K562 (cell line): ENCODE measurements around the gene UBE2E1. TPM values are rescaled to one million over a fixed set of nuclear protein-coding genes. Genes with fewer than 3 reads are reported as not detected.

ENCODE experiments used
- ATAC-seq: fragments of 200-7000 bp; cut with Tn5 transposase; 3 replicates; pipeline ENCODE4 v1.9.1; 2020; ENCODE audit warnings: moderate library complexity
- BruUV-seq: library from RNA; stranded (reverse); fragments of 400-500 nt; replicated peaks from 2 replicates; lab custom pipeline; 2021; lab: Mats Ljungman, UMichigan
- CTCF ChIA-PET: fragments of 300-600 bp; formaldehyde crosslinking; extraction: SDS; loops from one replicate; lab custom pipeline; 2021; ENCODE audit warnings: low intra/inter-chr PET ratio; lab: Yijun Ruan, JAX
- POLR2A ChIA-PET: fragments of 300-600, 350-650 bp; sonication (Branson Sonifier 250); formaldehyde crosslinking; extraction: SDS; loops from one replicate; lab custom pipeline; 2021; ENCODE audit warnings: antibody characterized with exemption, inconsistent platforms; lab: Yijun Ruan, JAX
- DNase-seq, 4 experiments: peaks; one replicate each; pipeline versions ENCODE4 v3.0.0 to v3.0.0-alpha.2; 2011 to 2018; ENCODE audit warnings: low spot score in 3 of 4, mixed read lengths in 3 of 4; ENCODE audit errors: extremely low read depth in 1 of 4
- FAIRE-seq: peaks from 2 replicates; lab custom pipeline; 2011; peaks lifted over from hg19 to GRCh38; lab: Jason Lieb, UNC
- H2AFZ ChIP-seq: 2 replicates; pipeline ENCODE4 v1.6.0; 2011; ENCODE audit warnings: low read depth, low read length, control low read depth, inconsistent platforms
- H3K27ac ChIP-seq: fragments of 200-600 bp; 3 replicates; pipeline ENCODE4 v1.8.0; 2011; ENCODE audit warnings: low read depth, mild to moderate bottlenecking, control low read depth, inconsistent platforms, low read length, moderate library complexity, mixed read lengths; ENCODE audit errors: extremely low read depth
- H3K27me3 ChIP-seq, 2 experiments: fragments of 300-600 bp in 1 of 2; 2 replicates in 1 of 2; 3 replicates in 1 of 2; pipeline versions ENCODE4 v1.6.0 to v1.8.0; 2011; ENCODE audit warnings: inconsistent platforms in 2 of 2, low read length in 2 of 2, mild to moderate bottlenecking in 1 of 2, mixed read lengths in 1 of 2, moderate library complexity in 1 of 2; ENCODE audit not compliant: control insufficient read depth in 2 of 2, insufficient read depth in 2 of 2
- H3K36me3 ChIP-seq: fragments of 300-600 bp; 3 replicates; pipeline ENCODE4 v1.8.0; 2011; ENCODE audit warnings: mild to moderate bottlenecking, low read length, inconsistent platforms; ENCODE audit not compliant: control insufficient read depth, insufficient read depth
- H3K4me1 ChIP-seq, 2 experiments: fragments of 200-600 bp in 1 of 2; replicated peaks in 1 of 2; 2 replicates in 1 of 2; 3 replicates in 1 of 2; pipeline versions ENCODE4 v1.5.1 to v1.8.0; 2011; ENCODE audit warnings: inconsistent platforms in 2 of 2, low read length in 2 of 2, mild to moderate bottlenecking in 1 of 2, mixed read lengths in 1 of 2, moderate library complexity in 1 of 2; ENCODE audit not compliant: control insufficient read depth in 2 of 2, insufficient read depth in 2 of 2
- H3K4me2 ChIP-seq: 2 replicates; pipeline ENCODE4 v1.6.1; 2011; ENCODE audit warnings: low read length, control low read depth, inconsistent platforms, mixed read lengths; ENCODE audit not compliant: insufficient read depth
- H3K4me3 ChIP-seq: fragments of 200-600 bp; sonication (generic), shearing (Covaris generic); 2 replicates; pipeline ENCODE4 v1.5.1; 2016; ENCODE audit warnings: control low read depth, inconsistent platforms
- H3K79me2 ChIP-seq: fragments of 200-600 bp; 3 replicates; pipeline ENCODE4 v1.8.0; 2011; ENCODE audit warnings: low read length, inconsistent platforms; ENCODE audit not compliant: control insufficient read depth, insufficient read depth
- H3K9ac ChIP-seq, 2 experiments: 2 replicates each; pipeline versions ENCODE4 v1.6.0 to v1.6.1; 2011; ENCODE audit warnings: low read depth in 2 of 2, low read length in 2 of 2, control low read depth in 1 of 2, inconsistent platforms in 1 of 2, mild to moderate bottlenecking in 1 of 2, mixed read lengths in 1 of 2; ENCODE audit not compliant: insufficient read depth in 1 of 2
- H3K9me1 ChIP-seq: one replicate; pipeline ENCODE4 v1.6.0; 2011; ENCODE audit warnings: inconsistent platforms, mild to moderate bottlenecking, low read length, moderate library complexity; ENCODE audit not compliant: control insufficient read depth, insufficient read depth
- H3K9me3 ChIP-seq: replicated peaks from 2 replicates; pipeline ENCODE4 v1.5.1; 2011; ENCODE audit warnings: low read depth, low read length, inconsistent platforms; ENCODE audit not compliant: control insufficient read depth, insufficient read depth
- H4K20me1 ChIP-seq: replicated peaks from 2 replicates; pipeline ENCODE4 v1.6.1; 2011; ENCODE audit warnings: low read length, inconsistent platforms, mixed read lengths; ENCODE audit not compliant: control insufficient read depth, insufficient read depth
- EHMT2 ChIP-seq: fragments of 450-650 bp; IDR thresholded peaks from 2 replicates; pipeline ENCODE4 v1.6.1; 2018; ENCODE audit warnings: antibody characterized with exemption
- ERF ChIP-seq: fragments of 450-650 bp; formaldehyde crosslinking; IDR thresholded peaks from 2 replicates; pipeline ENCODE4 v1.4.0; 2020; ENCODE audit warnings: mild to moderate bottlenecking, mixed read lengths
- EWSR1 ChIP-seq: fragments of 450-650 bp; IDR thresholded peaks from 2 replicates; pipeline ENCODE4 v1.6.1; 2018; ENCODE audit warnings: borderline replicate concordance, mild to moderate bottlenecking, low read depth, moderate library complexity; ENCODE audit not compliant: partially characterized antibody
- ILK ChIP-seq: fragments of 450-650 bp; IDR thresholded peaks from 2 replicates; pipeline ENCODE4 v1.6.1; 2016; ENCODE audit warnings: missing genetic modification characterization, low read depth, mild to moderate bottlenecking, missing compliant biosample characterization, moderate library complexity, borderline replicate concordance
- KLF16 ChIP-seq: IDR thresholded peaks from 2 replicates; pipeline ENCODE4 v1.6.1; 2016; ENCODE audit warnings: antibody characterized with exemption
- PCBP1 ChIP-seq: fragments of 200-400 bp; formaldehyde crosslinking; IDR thresholded peaks from 2 replicates; pipeline ENCODE4 v1.6.1; 2018; ENCODE audit warnings: mild to moderate bottlenecking, low read depth, low read length; ENCODE audit not compliant: poor library complexity, severe bottlenecking
- RFX5 ChIP-seq: IDR thresholded peaks from 2 replicates; pipeline ENCODE4 v1.6.1; 2011; ENCODE audit warnings: low read depth, mild to moderate bottlenecking, improper control_type of control experiment, low read length
- SAP30 ChIP-seq: fragments of 200-600 bp; sonication (generic); IDR thresholded peaks from 2 replicates; pipeline ENCODE4 v1.6.1; 2012; ENCODE audit warnings: borderline replicate concordance, low read depth, mild to moderate bottlenecking, moderate library complexity, low read length, control low read depth, inconsistent platforms; ENCODE audit not compliant: insufficient read depth, poor library complexity, severe bottlenecking
- SPI1 ChIP-seq: IDR thresholded peaks from 2 replicates; pipeline ENCODE4 v1.6.1; 2011; ENCODE audit warnings: low read depth, low read length, control low read depth, borderline replicate concordance
- SRSF1 ChIP-seq: fragments of 200-400 bp; formaldehyde crosslinking; IDR thresholded peaks from 2 replicates; pipeline ENCODE4 v1.6.1; 2017; ENCODE audit warnings: mild to moderate bottlenecking, low read depth, low read length, moderate library complexity
- SRSF7 ChIP-seq: fragments of 200-400 bp; formaldehyde crosslinking; optimal IDR thresholded peaks from 2 replicates; pipeline ENCODE3; 2017; ENCODE audit warnings: mild to moderate bottlenecking, low read depth, low read length
- TEAD2 ChIP-seq: fragments of 450-650 bp; IDR thresholded peaks from 2 replicates; pipeline ENCODE4 v1.6.1; 2016; ENCODE audit warnings: missing genetic modification characterization, control low read depth, missing compliant biosample characterization
- ZBTB1 ChIP-seq: sonication (generic); formaldehyde crosslinking; IDR thresholded peaks from 2 replicates; pipeline ENCODE4 v1.8.1; 2023; ENCODE audit warnings: missing genetic modification reagents, low read depth, mild to moderate bottlenecking, borderline replicate concordance
- ZNF12 ChIP-seq: sonication (generic); formaldehyde crosslinking; IDR thresholded peaks from 2 replicates; pipeline ENCODE4 v1.4.0; 2020; ENCODE audit warnings: mild to moderate bottlenecking, missing genetic modification reagents
- WGBS: fragments of 100-300 bp; shearing (Covaris generic); methylation state at CpG from one replicate; pipeline ENCODE4 v1.1.6; 2016; ENCODE audit warnings: low coverage, mixed read lengths; ENCODE audit not compliant: insufficient coverage; ENCODE audit errors: missing lambda C conversion rate; 5-methylcytosine and 5-hydroxymethylcytosine counted together
- in situ Hi-C: fragments of 300-500 bp; cut with MboI; formaldehyde crosslinking; loops from 4 replicates; pipeline ENCODE4 v1.15.0; 2018; ENCODE audit warnings: inconsistent platforms, mixed read lengths
- intact Hi-C: fragments of 100-400 bp; cut with micrococcal nuclease; formaldehyde crosslinking; loops from 2 replicates; pipeline ENCODE4 v1.14.2; 2022
- polyA plus RNA-seq, 8 experiments: library from polyadenylated mRNA; depleted of rRNA in 4 of 8; stranded (reverse) in 5 of 8; unstranded in 3 of 8; fragments of >200 nt; fragmentation: Nextera tagmentation in 2 of 8; fragmentation: Illumina TruSeq in 1 of 8; extraction: Ambion mirVana in 2 of 8; extraction: Trizol in 1 of 8; gene quantifications; 2 replicates each; pipeline versions ENCODE4 v1.2.1 to v1.2.3, GENCODE V29; 2011 to 2014; ENCODE audit warnings: inconsistent platforms in 1 of 8, missing spikeins in 1 of 8
- total RNA-seq, 7 experiments: library from RNA; depleted of rRNA in 6 of 7; stranded (reverse); fragments of >200 nt in 6 of 7; fragmentation: Illumina TruSeq in 2 of 7; extraction: Trizol in 2 of 7; gene quantifications; 2 replicates each; pipeline versions ENCODE4 v1.2.1 to v1.2.3, GENCODE V29; 2011 to 2021; ENCODE audit warnings: low replicate concordance in 1 of 7

The UBE2E1 gene
- total and polyA plus RNA-seq, 9 of the 15 experiments (the other 6 are each of a cell fraction or from before 2014, with no cell fraction given): 54.4 to 294 (median 165) TPM

- FAIRE-seq: no peak
- peaks cover 49% of the 10 kb centered on the region for H3K79me2 ChIP-seq
- no peak for DNase-seq
- no peaks in the 10 kb centered on the region; a peak in 1 of 5 replicates for H3K4me1 ChIP-seq
- H3K36me3 ChIP-seq: peaks cover 18% of the 10 kb centered on the region; the same call in 1 of the 3 replicates
- CTCF ChIA-PET: no interaction called here
- H3K9me1 ChIP-seq: no peaks in the 10 kb centered on the region
- no peak overlapping the region for H3K9ac ChIP-seq
- ATAC-seq: no peak
- POLR2A ChIA-PET: no interaction called here
- in situ Hi-C loops (no loop called here), intact Hi-C loops (no loop called here)
- no peaks in the 10 kb centered on the region for H3K27me3 ChIP-seq
- no peak overlapping the region for H3K27ac ChIP-seq
- H3K4me2 ChIP-seq: no peak overlapping the region
- peaks cover 18% of the 10 kb centered on the region for H4K20me1 ChIP-seq
- no peak overlapping the region for H2AFZ ChIP-seq
- TF ChIP-seq TEAD2 (no peak), ZBTB1 (no peak), PCBP1 (no peak), ILK (tag) (no peak), EHMT2 (no peak), SAP30 (no peak), ZNF12 (no peak), KLF16 (no peak), SPI1 (no peak), SRSF7 (no peak), RFX5 (no peak), EWSR1 (no peak), ERF (no peak), SRSF1 (no peak)
- BruUV-seq: no TSS peak
- 100% methylated on average over 1 of the region's 1 CpG for WGBS
- H3K9me3 ChIP-seq: no peaks in the 10 kb centered on the region
- H3K4me3 ChIP-seq: no peak overlapping the region
Observed at GRCh38 chr3:23863060-23863459, 57.3 kb downstream of the UBE2E1 start.
